SKM-1 (cell line): ENCODE data around the gene MAGEF1.

Source experiments
- DNase-seq: peaks from one replicate; lab custom pipeline; 2025; ENCODE audit not compliant: unreplicated experiment; lab: John Stamatoyannopoulos, UW

The MAGEF1 gene

GRCh38 chr3:184725176-184725719, 13.4 kb upstream of the MAGEF1 start:
- DNase-seq = no peak

- DNase-seq = no peak
Measured at GRCh38 chr3:184724699-184725098, 12.8 kb upstream of the MAGEF1 start.

GRCh38 chr3:184719709-184720108, 7.8 kb upstream of the MAGEF1 start:
- DNase-seq = no peak

- no peak for DNase-seq
Measured at GRCh38 chr3:184718431-184718830, 6.6 kb upstream of the MAGEF1 start.

- DNase-seq = no peak
Measured at GRCh38 chr3:184717399-184717983, 5.6 kb upstream of the MAGEF1 start.

GRCh38 chr3:184716622-184717398, 4.9 kb upstream of the MAGEF1 start:
- DNase-seq = no peak

GRCh38 chr3:184715943-184716621, 4.2 kb upstream of the MAGEF1 start:
- no peak for DNase-seq

- DNase-seq = no peak
Measured at GRCh38 chr3:184713521-184713920, 1.7 kb upstream of the MAGEF1 start.

GRCh38 chr3:184713040-184713355, 1.1 kb upstream of the MAGEF1 start:
- DNase-seq = no peak

- DNase-seq = no peak
Measured at GRCh38 chr3:184712248-184713039, 580 bp upstream of the MAGEF1 start.

GRCh38 chr3:184710870-184711492, 883 bp downstream of the MAGEF1 start:
- peak; percentile 50 for DNase-seq

- no peak for DNase-seq
Measured at GRCh38 chr3:184703657-184704056, 8.2 kb downstream of the MAGEF1 start.

- no peak for DNase-seq
Measured at GRCh38 chr3:184700759-184701158, 11.1 kb downstream of the MAGEF1 start.

GRCh38 chr3:184697845-184698244, 14.0 kb downstream of the MAGEF1 start:
- no peak for DNase-seq

- no peak for DNase-seq
Measured at GRCh38 chr3:184696697-184697096, 15.2 kb downstream of the MAGEF1 start.

- DNase-seq = no peak
Measured at GRCh38 chr3:184694716-184695115, 17.1 kb downstream of the MAGEF1 start.

GRCh38 chr3:184694133-184694665, 17.7 kb downstream of the MAGEF1 start:
- no peak for DNase-seq

- no peak for DNase-seq
Measured at GRCh38 chr3:184693011-184693975, 18.6 kb downstream of the MAGEF1 start.
